Endothelial cell of umbilical vein (primary cell): Measurements from ENCODE around the gene ABCA1. TPM values are rescaled to one million over a fixed set of nuclear protein-coding genes. Genes with fewer than 3 reads are reported as not detected.

Source experiments
- BruUV-seq: library from RNA; stranded (reverse); fragments of 400-500 nt; replicated peaks from 2 replicates; lab custom pipeline; 2021; lab: Mats Ljungman, UMichigan
- CTCF ChIA-PET: fragments of 300-600, 350-600 bp; sonication (Branson Sonifier 250); formaldehyde crosslinking; loops from one replicate; lab custom pipeline; 2021; ENCODE audit warnings: antibody characterized with exemption, inconsistent platforms; lab: Charles Lee
- POLR2A ChIA-PET: fragments of 300-600, 350-600 bp; sonication (Branson Sonifier 250); formaldehyde crosslinking; loops from one replicate; lab custom pipeline; 2021; ENCODE audit warnings: antibody characterized with exemption, inconsistent platforms; lab: Charles Lee
- DNase-seq: peaks from one replicate; pipeline ENCODE4 v3.0.0-alpha.2; 2011; ENCODE audit warnings: low read depth, low spot score
- FAIRE-seq: peaks from 2 replicates; lab custom pipeline; 2011; peaks lifted over from hg19 to GRCh38; lab: Jason Lieb, UNC
- H2AFZ ChIP-seq: 2 replicates; pipeline ENCODE4 v1.6.0; 2012; ENCODE audit warnings: low read depth, low read length, control low read depth, inconsistent platforms
- H3K27ac ChIP-seq: 2 replicates; pipeline ENCODE4 v1.5.1; 2011; ENCODE audit warnings: low read depth, mild to moderate bottlenecking, control low read depth, low read length, moderate library complexity; ENCODE audit not compliant: insufficient read depth
- H3K27me3 ChIP-seq, 2 experiments: 2 replicates each; pipeline versions ENCODE4 v1.6.0 to v1.6.1; 2011; ENCODE audit warnings: low read length in 2 of 2, mixed read lengths in 1 of 2; ENCODE audit not compliant: control insufficient read depth in 2 of 2, insufficient read depth in 2 of 2
- H3K36me3 ChIP-seq, 2 experiments: 2 replicates in 1 of 2; 3 replicates in 1 of 2; pipeline ENCODE4 v1.5.1; 2011; ENCODE audit warnings: low read length in 2 of 2, mild to moderate bottlenecking in 1 of 2, moderate library complexity in 1 of 2; ENCODE audit not compliant: control insufficient read depth in 2 of 2, insufficient read depth in 2 of 2; ENCODE audit errors: extremely low read depth in 1 of 2
- H3K4me1 ChIP-seq: 3 replicates; pipeline ENCODE4 v1.5.1; 2011; ENCODE audit warnings: mild to moderate bottlenecking, low read length; ENCODE audit not compliant: control insufficient read depth, insufficient read depth; ENCODE audit errors: extremely low read depth
- H3K4me2 ChIP-seq: 2 replicates; pipeline ENCODE4 v1.6.1; 2011; ENCODE audit warnings: low read length, control low read depth, mixed read lengths; ENCODE audit not compliant: insufficient read depth
- H3K4me3 ChIP-seq, 3 experiments: fragments of 200-600 bp in 1 of 3; sonication (generic), shearing (Covaris generic) in 1 of 3; replicated peaks in 1 of 3; 2 replicates each; pipeline ENCODE4 v1.5.1; 2011 to 2016; ENCODE audit warnings: control low read depth in 3 of 3, low read length in 3 of 3, mild to moderate bottlenecking in 2 of 3, inconsistent platforms in 1 of 3, low read depth in 1 of 3, moderate library complexity in 1 of 3; ENCODE audit not compliant: insufficient read depth in 1 of 3
- H3K79me2 ChIP-seq: 2 replicates; pipeline ENCODE4 v1.6.0; 2012; ENCODE audit warnings: low read length, inconsistent platforms; ENCODE audit not compliant: control insufficient read depth, insufficient read depth
- H3K9ac ChIP-seq: replicated peaks from 2 replicates; pipeline ENCODE3; 2011; ENCODE audit warnings: low read length, control low read depth; ENCODE audit not compliant: insufficient read depth; ENCODE audit errors: extremely low read depth
- H3K9me1 ChIP-seq: replicated peaks from 3 replicates; pipeline ENCODE4 v1.6.0; 2011; ENCODE audit warnings: mild to moderate bottlenecking, low read length; ENCODE audit not compliant: control insufficient read depth, insufficient read depth; ENCODE audit errors: extremely low read depth
- H3K9me3 ChIP-seq: replicated peaks from 2 replicates; pipeline ENCODE4 v1.5.1; 2012; ENCODE audit warnings: low read length, inconsistent platforms; ENCODE audit not compliant: control insufficient read depth, insufficient read depth
- H4K20me1 ChIP-seq: replicated peaks from 2 replicates; pipeline ENCODE3; 2011; ENCODE audit warnings: mild to moderate bottlenecking, low read length; ENCODE audit not compliant: control insufficient read depth, insufficient read depth; ENCODE audit errors: extremely low read depth
- CTCF ChIP-seq, 2 donors: IDR thresholded peaks; 1 replicate in 1 of 2; 2 replicates in 1 of 2; pipeline ENCODE4 v1.5.1; 2011; ENCODE audit warnings: low read length in 2 of 2, mild to moderate bottlenecking in 2 of 2, moderate library complexity in 2 of 2, control low read depth in 1 of 2, inconsistent platforms in 1 of 2, low read depth in 1 of 2; ENCODE audit not compliant: insufficient read depth in 1 of 2; ENCODE audit errors: extremely low read depth in 1 of 2
- EZH2 ChIP-seq: IDR thresholded peaks from 2 replicates; pipeline ENCODE4 v1.6.1; 2012; ENCODE audit warnings: borderline replicate concordance, low read depth, mild to moderate bottlenecking, moderate library complexity, low read length, inconsistent platforms; ENCODE audit not compliant: severe bottlenecking
- FOS ChIP-seq: IDR thresholded peaks from 2 replicates; pipeline ENCODE4 v1.6.1; 2011; ENCODE audit warnings: mild to moderate bottlenecking, low read length, moderate library complexity, borderline replicate concordance; ENCODE audit not compliant: insufficient read depth
- GATA2 ChIP-seq: IDR thresholded peaks from 2 replicates; pipeline ENCODE4 v1.7.0; 2011; ENCODE audit warnings: low read depth, mild to moderate bottlenecking, moderate library complexity, mixed read lengths, low read length; ENCODE audit not compliant: insufficient read length, insufficient read depth
- JUN ChIP-seq: IDR thresholded peaks from 2 replicates; pipeline ENCODE4 v1.6.1; 2011; ENCODE audit warnings: borderline replicate concordance, low read depth; ENCODE audit not compliant: insufficient read length, insufficient read depth
- MAX ChIP-seq: IDR thresholded peaks from 2 replicates; pipeline ENCODE4 v1.6.1; 2011; ENCODE audit not compliant: insufficient read depth, insufficient read length
- MYC ChIP-seq: IDR thresholded peaks from one replicate; pipeline ENCODE4 v1.6.1; 2011; ENCODE audit warnings: mild to moderate bottlenecking, low read depth, low read length
- POLR2A ChIP-seq: IDR thresholded peaks from 2 replicates; pipeline ENCODE4 v1.6.1; 2012; ENCODE audit warnings: low read depth, mild to moderate bottlenecking, control low read depth, low read length
- POLR2AphosphoS5 ChIP-seq: IDR thresholded peaks from 2 replicates; pipeline ENCODE4 v1.6.1; 2012; ENCODE audit warnings: low read depth, mild to moderate bottlenecking, control low read depth, low read length, moderate library complexity; ENCODE audit not compliant: insufficient read depth
- dilution Hi-C: fragments of 300-500 bp; cut with MboI; formaldehyde crosslinking; loops from one replicate; pipeline ENCODE4 v1.15.0; 2019; ENCODE audit warnings: low sequenced_read_pairs; ENCODE audit not compliant: extremely low pct_ligation_motif_present
- intact Hi-C: fragments of 100-400 bp; cut with micrococcal nuclease; formaldehyde crosslinking; loops from one replicate; pipeline ENCODE4 v1.10.0; 2022
- polyA plus RNA-seq, 4 experiments: library from polyadenylated mRNA; depleted of rRNA in 3 of 4; stranded (reverse) in 3 of 4; unstranded in 1 of 4; fragments of >200 nt; gene quantifications; 2 replicates each; pipeline versions ENCODE4 v1.2.1 to v1.2.3, GENCODE V29; 2011 to 2012; ENCODE audit warnings: missing spikeins in 1 of 4
- total RNA-seq: library from RNA; stranded (reverse); gene quantifications from 2 replicates; pipeline ENCODE4 v1.2.3, GENCODE V29; 2021

The ABCA1 gene
- total and polyA plus RNA-seq, 2 donors (not counting 3 experiments of a cell fraction or from before 2014, with no cell fraction given) = 2.4 to 9.8 TPM

- CTCF ChIA-PET = no interaction called here
Observed at GRCh38 chr9:104915753-104916152, 12.2 kb downstream of the ABCA1 start.

More at GRCh38 chr9:104915753-104916152, 12.2 kb downstream of the ABCA1 start:
- BruUV-seq = no TSS peak
- FAIRE-seq (no peak), DNase-seq (no peak)
- H3K4me1 ChIP-seq = no peaks in the 10 kb centered on the region
- no peak overlapping the region for H3K27ac ChIP-seq
- H3K27me3 ChIP-seq = peaks cover 10 to 28% of the 10 kb centered on the region in 2 experiments
- TF ChIP-seq GATA2 (no peak), FOS (no peak), POLR2AphosphoS5 (no peak), CTCF (IDR thresholded peaks at IDR 0.05; ENCODE audit: extremely low read depth in 1 of 2, insufficient read depth in 1 of 2, low read depth in 1 of 2, low read length in 2 of 2) (no peak), POLR2A (no peak), MAX (no peak), MYC (no peak), EZH2 (no peak), JUN (no peak)
- H3K9me3 ChIP-seq = no peaks in the 10 kb centered on the region
- POLR2A ChIA-PET = no interaction called here
- no peak overlapping the region for H2AFZ ChIP-seq
- dilution Hi-C loops (no loop called here), intact Hi-C loops (no loop called here)
- H3K4me3 ChIP-seq = no peak overlapping the region
- H3K4me2 ChIP-seq = no peak overlapping the region
- no peaks in the 10 kb centered on the region for H3K36me3 ChIP-seq
- H3K9ac ChIP-seq = no peak overlapping the region
- H4K20me1 ChIP-seq = no peaks in the 10 kb centered on the region
- no peaks in the 10 kb centered on the region for H3K9me1 ChIP-seq
- no peaks in the 10 kb centered on the region for H3K79me2 ChIP-seq
